Osteocyte (in vitro differentiated cells): ENCODE measurements around the gene OPN4. TPM values are rescaled to one million over a fixed set of nuclear protein-coding genes. Genes with fewer than 3 reads are reported as not detected.

Experiments used
- DNase-seq: peaks from one replicate; pipeline ENCODE4 v3.0.0; 2021; ENCODE audit warnings: mixed read lengths; ENCODE audit not compliant: unreplicated experiment; ENCODE audit errors: extremely low spot score
- H3K27ac Mint-ChIP-seq: one replicate; pipeline ENCODE4 v1.8.0; 2021; ENCODE audit warnings: mild to moderate bottlenecking, mixed read lengths; ENCODE audit not compliant: unreplicated experiment
- H3K27me3 Mint-ChIP-seq: one replicate; pipeline ENCODE4 v1.8.0; 2021; ENCODE audit warnings: mixed read lengths; ENCODE audit not compliant: unreplicated experiment
- H3K36me3 Mint-ChIP-seq: one replicate; pipeline ENCODE4 v1.8.0; 2021; ENCODE audit warnings: mixed read lengths; ENCODE audit not compliant: unreplicated experiment
- H3K4me1 Mint-ChIP-seq: one replicate; pipeline ENCODE4 v1.8.0; 2021; ENCODE audit warnings: mixed read lengths; ENCODE audit not compliant: unreplicated experiment
- H3K4me3 Mint-ChIP-seq: one replicate; pipeline ENCODE4 v1.8.0; 2021; ENCODE audit warnings: mild to moderate bottlenecking, moderate library complexity, mixed read lengths; ENCODE audit not compliant: unreplicated experiment
- H3K9me3 Mint-ChIP-seq: one replicate; pipeline ENCODE4 v1.8.0; 2021; ENCODE audit warnings: mixed read lengths; ENCODE audit not compliant: unreplicated experiment
- total RNA-seq: library from RNA; stranded (reverse); gene quantifications from 2 replicates; pipeline ENCODE4 v1.2.1, GENCODE V29; 2021
- TF ChIP-seq, protein P1 (sequence below): fragments of 200-600 bp; sonication (generic); IDR thresholded peaks from 2 replicates; pipeline ENCODE4 v1.5.0; 2021; ENCODE audit warnings: antibody characterized with exemption, mild to moderate bottlenecking, moderate library complexity

Gene OPN4
- total RNA-seq, 1 donor from 2014 or later, result not detected

GRCh38 chr10:86699991-86700840 lies 45.9 kb downstream of the OPN4 start:
- TF ChIP-seq, protein P1, sequence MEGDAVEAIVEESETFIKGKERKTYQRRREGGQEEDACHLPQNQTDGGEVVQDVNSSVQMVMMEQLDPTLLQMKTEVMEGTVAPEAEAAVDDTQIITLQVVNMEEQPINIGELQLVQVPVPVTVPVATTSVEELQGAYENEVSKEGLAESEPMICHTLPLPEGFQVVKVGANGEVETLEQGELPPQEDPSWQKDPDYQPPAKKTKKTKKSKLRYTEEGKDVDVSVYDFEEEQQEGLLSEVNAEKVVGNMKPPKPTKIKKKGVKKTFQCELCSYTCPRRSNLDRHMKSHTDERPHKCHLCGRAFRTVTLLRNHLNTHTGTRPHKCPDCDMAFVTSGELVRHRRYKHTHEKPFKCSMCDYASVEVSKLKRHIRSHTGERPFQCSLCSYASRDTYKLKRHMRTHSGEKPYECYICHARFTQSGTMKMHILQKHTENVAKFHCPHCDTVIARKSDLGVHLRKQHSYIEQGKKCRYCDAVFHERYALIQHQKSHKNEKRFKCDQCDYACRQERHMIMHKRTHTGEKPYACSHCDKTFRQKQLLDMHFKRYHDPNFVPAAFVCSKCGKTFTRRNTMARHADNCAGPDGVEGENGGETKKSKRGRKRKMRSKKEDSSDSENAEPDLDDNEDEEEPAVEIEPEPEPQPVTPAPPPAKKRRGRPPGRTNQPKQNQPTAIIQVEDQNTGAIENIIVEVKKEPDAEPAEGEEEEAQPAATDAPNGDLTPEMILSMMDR, result no peak
- no peak overlapping the region for H3K4me3 Mint-ChIP-seq

DNA sequence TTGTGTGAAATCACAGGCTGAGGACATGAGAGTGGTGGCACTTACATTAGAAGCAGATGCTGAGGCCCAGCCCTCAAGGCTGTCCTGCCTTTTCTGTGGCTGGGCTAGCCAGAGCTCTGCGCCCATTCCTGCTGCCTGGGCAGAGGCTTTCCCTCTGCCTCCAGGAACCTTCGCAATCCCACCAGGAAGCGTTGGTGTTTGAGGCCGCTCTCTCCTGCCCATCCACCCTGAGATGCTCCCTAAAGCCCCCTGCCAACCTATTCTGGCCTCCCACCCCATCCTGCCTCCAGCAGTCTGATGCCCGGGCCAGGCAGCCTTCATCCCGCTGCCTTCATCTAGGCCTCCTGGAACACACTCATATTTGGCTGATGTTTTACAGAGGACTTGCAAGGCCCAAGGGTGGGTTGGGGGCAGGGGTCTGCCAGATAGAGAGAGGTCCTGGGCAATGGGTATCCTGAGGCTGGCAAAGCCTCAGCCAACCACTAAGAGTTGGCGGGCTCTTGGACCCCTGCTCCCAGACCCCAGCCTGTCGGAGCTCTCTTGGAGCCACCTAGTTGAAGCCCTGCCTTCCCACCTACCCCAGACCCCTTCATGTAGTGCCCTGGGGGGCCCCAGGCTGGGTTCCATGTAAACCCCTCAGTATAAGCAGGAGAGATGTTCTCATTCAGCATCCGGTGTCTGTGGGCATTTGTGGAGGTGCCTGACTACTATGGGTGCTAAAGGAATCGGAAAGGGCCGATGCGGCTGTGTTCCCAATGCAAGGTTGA lies 46.7 kb downstream of the OPN4 start:
- Mint-ChIP-seq H3K27ac (no peak overlapping the region), H3K36me3 (no peaks in the 10 kb centered on the region), H3K9me3 (no peaks in the 10 kb centered on the region), H3K4me1 (no peaks in the 10 kb centered on the region), H3K4me3 (no peak overlapping the region), H3K27me3 (peaks cover 4% of the 10 kb centered on the region)
- no peak for DNase-seq
- TF ChIP-seq, protein P1, result no peak

More at GRCh38 chr10:86699991-86700840, 45.9 kb downstream of the OPN4 start:
- no peaks in the 10 kb centered on the region for H3K36me3 Mint-ChIP-seq
- no peak overlapping the region for H3K27ac Mint-ChIP-seq
- no peak for DNase-seq
- H3K4me1 Mint-ChIP-seq, result no peaks in the 10 kb centered on the region
- H3K27me3 Mint-ChIP-seq, result peaks cover 4% of the 10 kb centered on the region
- no peaks in the 10 kb centered on the region for H3K9me3 Mint-ChIP-seq

DNA sequence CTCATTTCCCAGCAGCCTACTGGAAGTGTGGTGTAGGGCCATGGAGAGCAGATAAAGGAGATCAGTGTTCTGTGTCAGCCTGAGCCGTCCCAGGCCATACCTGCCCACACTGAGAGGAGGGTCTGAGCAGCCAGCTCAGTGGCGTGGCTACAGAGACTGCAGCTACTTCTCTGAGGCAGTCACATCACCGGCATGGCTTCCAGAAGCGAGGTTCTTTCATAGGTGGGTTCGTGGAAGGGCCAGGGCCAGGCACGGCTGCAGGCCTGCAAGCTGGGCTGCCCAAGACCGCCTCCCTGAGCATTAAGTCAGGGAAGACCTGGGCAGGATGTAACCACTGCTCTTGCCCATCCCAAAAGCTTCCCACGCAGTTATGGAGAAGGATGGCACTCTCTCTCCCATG lies 48.8 kb downstream of the OPN4 start:
- H3K36me3 Mint-ChIP-seq, result no peaks in the 10 kb centered on the region
- TF ChIP-seq, protein P1, result no peak
- no peak overlapping the region for H3K4me3 Mint-ChIP-seq
- H3K9me3 Mint-ChIP-seq, result no peaks in the 10 kb centered on the region
- H3K27ac Mint-ChIP-seq, result no peak overlapping the region
- H3K4me1 Mint-ChIP-seq, result no peaks in the 10 kb centered on the region
- DNase-seq, result no peak
- no peaks in the 10 kb centered on the region for H3K27me3 Mint-ChIP-seq

GRCh38 chr10:86705139-86705538 lies 50.8 kb downstream of the OPN4 start:
- H3K36me3 Mint-ChIP-seq, result no peaks in the 10 kb centered on the region
- H3K27ac Mint-ChIP-seq, result no peak overlapping the region
- H3K27me3 Mint-ChIP-seq, result no peaks in the 10 kb centered on the region
- H3K4me3 Mint-ChIP-seq, result no peak overlapping the region
- peaks cover 4% of the 10 kb centered on the region for H3K4me1 Mint-ChIP-seq
- H3K9me3 Mint-ChIP-seq, result no peaks in the 10 kb centered on the region
- no peak for DNase-seq
- TF ChIP-seq, protein P1, result no peak

DNA sequence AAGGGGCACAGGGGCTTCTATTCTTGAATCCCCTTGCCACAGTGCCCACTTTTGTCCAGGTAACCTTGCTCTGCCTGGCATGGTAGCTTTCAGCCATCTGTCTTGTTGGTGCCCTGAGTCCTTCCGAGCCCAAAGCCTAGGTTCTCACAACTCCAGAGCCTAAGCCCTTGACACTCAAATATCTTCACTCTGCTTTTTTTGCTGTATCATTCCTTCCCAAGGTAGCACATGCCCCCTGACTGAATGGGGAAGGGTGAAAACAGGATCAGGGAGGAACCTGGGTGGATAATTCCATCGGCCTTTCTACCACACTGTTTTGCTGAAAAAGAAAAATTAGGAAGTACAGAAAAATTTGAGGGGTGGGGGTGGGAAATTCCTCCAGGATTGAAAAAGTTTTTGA lies 51.6 kb downstream of the OPN4 start:
- Mint-ChIP-seq H3K36me3 (no peaks in the 10 kb centered on the region), H3K27ac (no peak overlapping the region), H3K4me3 (no peak overlapping the region), H3K27me3 (no peaks in the 10 kb centered on the region), H3K4me1 (peaks cover 7% of the 10 kb centered on the region), H3K9me3 (no peaks in the 10 kb centered on the region)
- DNase-seq, result no peak
- TF ChIP-seq, protein P1, result no peak
